Measurements from ENCODE around the gene EPHA10. TPM values are rescaled to one million over a fixed set of nuclear protein-coding genes. Genes with fewer than 3 reads are reported as not detected.

Gene EPHA10
- total RNA-seq, 2 donors from 2014 or later = 0.73 to 11.8 TPM

GRCh38 chr1:37793773-37794371 is 29.0 kb upstream of the EPHA10 start, which contains the start of gene MANEAL:
MANEAL (plus strand) TSS chr1:37793847; CDS start chr1:37794183, 336 bp downstream.
- no peaks in the 10 kb centered on the region for H3K9me3 ChIP-seq
- H3K36me3 ChIP-seq = no peaks in the 10 kb centered on the region
- peak within 1 kb of the TSS; percentile 40 to 54 for H3K4me3 ChIP-seq
- TF ChIP-seq POLR2A (IDR thresholded peaks at IDR 0.05) (no peak), POLR2AphosphoS5 (IDR thresholded peaks at IDR 0.05) (no peak), CTCF (IDR thresholded peaks at IDR 0.05) (no peak)
- DNase-seq (ENCODE audit: low spot score) = peak; percentile 13
- no peaks in the 10 kb centered on the region for H3K27me3 ChIP-seq (replicated peaks; ENCODE audit: insufficient read depth)
- WGBS = under 1% methylated on average over 38 of the region's 82 CpGs
- peaks cover 3% of the 10 kb centered on the region for H3K4me1 ChIP-seq (replicated peaks)
- no peak within 1 kb of the TSS for H3K27ac ChIP-seq
- intact Hi-C loops (cut with DNase I) = no loop called here

GRCh38 chr1:37792943-37793686 is 28.2 kb upstream of the EPHA10 start:
- intact Hi-C loops (cut with DNase I) = no loop called here
- TF ChIP-seq POLR2A (IDR thresholded peaks at IDR 0.05) = no peak
- TF ChIP-seq CTCF (IDR thresholded peaks at IDR 0.05) = no peak
- no peak for TF ChIP-seq POLR2AphosphoS5 (IDR thresholded peaks at IDR 0.05)
- H3K4me1 ChIP-seq (replicated peaks) = peaks cover 3% of the 10 kb centered on the region
- H3K4me3 ChIP-seq = peak overlapping the region; percentile 40 to 54
- DNase-seq (ENCODE audit: low spot score) = no peak
- 31% methylated on average over 33 of the region's 36 CpGs for WGBS
- no peaks in the 10 kb centered on the region for H3K9me3 ChIP-seq
- no peaks in the 10 kb centered on the region for H3K36me3 ChIP-seq
- H3K27me3 ChIP-seq (replicated peaks; ENCODE audit: insufficient read depth) = no peaks in the 10 kb centered on the region
- no peak overlapping the region for H3K27ac ChIP-seq

GRCh38 chr1:37782491-37782890 is 17.6 kb upstream of the EPHA10 start:
- WGBS = 83% methylated on average over 17 of the region's 17 CpGs
- Histone ChIP-seq H3K9me3 (no peaks in the 10 kb centered on the region), H3K4me3 (no peak overlapping the region), H3K27me3 (replicated peaks; ENCODE audit: insufficient read depth) (no peaks in the 10 kb centered on the region), H3K4me1 (replicated peaks) (no peaks in the 10 kb centered on the region), H3K36me3 (no peaks in the 10 kb centered on the region), H3K27ac (no peak overlapping the region)
- DNase-seq (ENCODE audit: low spot score) = no peak
- TF ChIP-seq POLR2A (IDR thresholded peaks at IDR 0.05) = no peak
- TF ChIP-seq CTCF (IDR thresholded peaks at IDR 0.05) = no peak
- TF ChIP-seq POLR2AphosphoS5 (IDR thresholded peaks at IDR 0.05) = no peak
- intact Hi-C loops (cut with DNase I) = no loop called here

GRCh38 chr1:37778654-37779053 is 13.7 kb upstream of the EPHA10 start:
- H3K9me3 ChIP-seq = no peaks in the 10 kb centered on the region
- H3K4me3 ChIP-seq = no peak overlapping the region
- H3K4me1 ChIP-seq (replicated peaks) = no peaks in the 10 kb centered on the region
- H3K27ac ChIP-seq = no peak overlapping the region
- WGBS = 84% methylated on average over 3 of the region's 3 CpGs
- DNase-seq (ENCODE audit: low spot score) = no peak
- H3K27me3 ChIP-seq (replicated peaks; ENCODE audit: insufficient read depth) = no peaks in the 10 kb centered on the region
- intact Hi-C loops (cut with DNase I) = no loop called here
- TF ChIP-seq CTCF (IDR thresholded peaks at IDR 0.05) = no peak
- H3K36me3 ChIP-seq = no peaks in the 10 kb centered on the region

Data from prostate gland (tissue), 2 donors.